H9 (cell line): ENCODE measurements around the gene OOSP4B. TPM values are rescaled to one million over a fixed set of nuclear protein-coding genes. Genes with fewer than 3 reads are reported as not detected.

Experiments
- DNase-seq: peaks from one replicate; pipeline ENCODE4 v3.0.0-alpha.2; 2017
- H2AFZ ChIP-seq: one replicate; pipeline ENCODE4 v1.6.1; 2013; ENCODE audit warnings: mild to moderate bottlenecking, low read length, control low read depth, moderate library complexity
- H2AK5ac ChIP-seq: 2 replicates; pipeline ENCODE4 v1.6.1; 2013; ENCODE audit warnings: low read length, control low read depth, mixed read lengths; ENCODE audit not compliant: insufficient read length
- H2BK120ac ChIP-seq: one replicate; pipeline ENCODE4 v1.6.1; 2013; ENCODE audit warnings: low read depth, mild to moderate bottlenecking, low read length, control low read depth, inconsistent platforms; ENCODE audit not compliant: poor library complexity, severe bottlenecking
- H2BK12ac ChIP-seq: 2 replicates; pipeline ENCODE4 v1.6.1; 2013; ENCODE audit warnings: low read length, control low read depth, mixed read lengths, low read depth; ENCODE audit not compliant: insufficient read length
- H2BK15ac ChIP-seq: 2 replicates; pipeline ENCODE4 v1.6.1; 2013; ENCODE audit warnings: low read depth, low read length, control low read depth
- H2BK20ac ChIP-seq: one replicate; pipeline ENCODE4 v1.6.1; 2013; ENCODE audit warnings: low read depth, mild to moderate bottlenecking, low read length, control low read depth, inconsistent platforms; ENCODE audit not compliant: poor library complexity, severe bottlenecking
- H2BK5ac ChIP-seq: 2 replicates; pipeline ENCODE4 v1.6.1; 2013; ENCODE audit warnings: low read length, control low read depth, mixed read lengths; ENCODE audit not compliant: insufficient read length
- H3K14ac ChIP-seq: 2 replicates; pipeline ENCODE4 v1.6.1; 2013; ENCODE audit warnings: low read length, control low read depth; ENCODE audit not compliant: insufficient read depth
- H3K18ac ChIP-seq: 2 replicates; pipeline ENCODE4 v1.6.1; 2013; ENCODE audit warnings: low read depth, mild to moderate bottlenecking, mixed read lengths, low read length, control low read depth; ENCODE audit not compliant: insufficient read length
- H3K23ac ChIP-seq: 2 replicates; pipeline ENCODE4 v1.6.1; 2013; ENCODE audit warnings: low read length, control low read depth, mixed read lengths, low read depth; ENCODE audit not compliant: insufficient read length
- H3K23me2 ChIP-seq: 2 replicates; pipeline ENCODE4 v1.6.1; 2013; ENCODE audit warnings: low read depth, mild to moderate bottlenecking, mixed read lengths, low read length, control low read depth; ENCODE audit not compliant: insufficient read length, poor library complexity, severe bottlenecking
- H3K27ac ChIP-seq: 2 replicates; pipeline ENCODE4 v1.5.1; 2013; ENCODE audit warnings: low read length, control low read depth, mixed read lengths, low read depth; ENCODE audit not compliant: insufficient read length
- H3K27me3 ChIP-seq: 2 replicates; pipeline ENCODE4 v1.6.1; 2013; ENCODE audit warnings: low read length, control low read depth, inconsistent platforms; ENCODE audit not compliant: insufficient read depth
- H3K4ac ChIP-seq: 2 replicates; pipeline ENCODE4 v1.6.1; 2013; ENCODE audit warnings: low read depth, mild to moderate bottlenecking, control low read depth, inconsistent platforms, low read length, moderate library complexity
- H3K4me1 ChIP-seq: 2 replicates; pipeline ENCODE4 v1.6.1; 2013; ENCODE audit warnings: low read length, control low read depth, inconsistent platforms; ENCODE audit not compliant: insufficient read depth
- H3K4me2 ChIP-seq: 2 replicates; pipeline ENCODE4 v1.6.1; 2013; ENCODE audit warnings: low read length, control low read depth, mixed read lengths; ENCODE audit not compliant: insufficient read length, insufficient read depth
- H3K56ac ChIP-seq: 2 replicates; pipeline ENCODE4 v1.6.1; 2013; ENCODE audit warnings: low read depth, mild to moderate bottlenecking, mixed read lengths, low read length, control low read depth; ENCODE audit not compliant: insufficient read length
- H3K79me1 ChIP-seq: 2 replicates; pipeline ENCODE4 v1.6.1; 2013; ENCODE audit warnings: low read depth, mild to moderate bottlenecking, moderate library complexity, low read length, control low read depth, inconsistent platforms; ENCODE audit not compliant: insufficient read depth, poor library complexity, severe bottlenecking
- H3K79me2 ChIP-seq: 2 replicates; pipeline ENCODE4 v1.6.1; 2013; ENCODE audit warnings: low read length, control low read depth, inconsistent platforms; ENCODE audit not compliant: insufficient read depth
- H3K9ac ChIP-seq: 2 replicates; pipeline ENCODE4 v1.6.1; 2013; ENCODE audit warnings: low read length, control low read depth, mixed read lengths; ENCODE audit not compliant: insufficient read length; ENCODE audit errors: extremely low read depth
- H3K9me3 ChIP-seq: one replicate; pipeline ENCODE4 v1.6.1; 2013; ENCODE audit warnings: low read depth, low read length, inconsistent platforms; ENCODE audit not compliant: control insufficient read depth
- H3T11ph ChIP-seq: one replicate; pipeline ENCODE4 v1.6.1; 2013; ENCODE audit warnings: mild to moderate bottlenecking, low read length, control low read depth, inconsistent platforms
- H4K20me1 ChIP-seq: one replicate; pipeline ENCODE4 v1.6.1; 2013; ENCODE audit not compliant: control insufficient read depth, insufficient read length, insufficient read depth
- H4K5ac ChIP-seq: 2 replicates; pipeline ENCODE4 v1.6.1; 2013; ENCODE audit warnings: low read depth, mild to moderate bottlenecking, mixed read lengths, low read length, control low read depth; ENCODE audit not compliant: insufficient read length
- H4K8ac ChIP-seq: replicated peaks from 2 replicates; pipeline ENCODE4 v1.6.1; 2013; ENCODE audit warnings: low read length, control low read depth, mixed read lengths, low read depth; ENCODE audit not compliant: insufficient read length
- H4K91ac ChIP-seq: 2 replicates; pipeline ENCODE4 v1.6.1; 2013; ENCODE audit warnings: low read depth, mild to moderate bottlenecking, moderate library complexity, mixed read lengths, low read length, control low read depth; ENCODE audit not compliant: insufficient read length
- H3K27ac Mint-ChIP-seq, 3 experiments: 2 replicates in 2 of 3; 3 replicates in 1 of 3; pipeline ENCODE4 v1.8.0; 2020 to 2021; ENCODE audit warnings: mixed read lengths in 3 of 3, mild to moderate bottlenecking in 1 of 3, moderate library complexity in 1 of 3
- H3K27me3 Mint-ChIP-seq: 2 replicates; pipeline ENCODE4 v1.8.0; 2021; ENCODE audit warnings: low read depth, mild to moderate bottlenecking, moderate library complexity, mixed read lengths
- H3K36me3 Mint-ChIP-seq, 3 experiments: 2 replicates in 2 of 3; 3 replicates in 1 of 3; pipeline ENCODE4 v1.8.0; 2020 to 2021; ENCODE audit warnings: low read depth in 3 of 3, mixed read lengths in 3 of 3; ENCODE audit not compliant: insufficient read depth in 1 of 3
- H3K4me1 Mint-ChIP-seq, 2 experiments: 2 replicates each; pipeline ENCODE4 v1.8.0; 2020; ENCODE audit warnings: mixed read lengths in 2 of 2
- H3K4me3 Mint-ChIP-seq, 2 experiments: 2 replicates in 1 of 2; 3 replicates in 1 of 2; pipeline ENCODE4 v1.8.0; 2020 to 2021; ENCODE audit warnings: mild to moderate bottlenecking in 2 of 2, mixed read lengths in 2 of 2, moderate library complexity in 1 of 2
- H3K9me3 Mint-ChIP-seq, 2 experiments: 2 replicates in 1 of 2; 3 replicates in 1 of 2; pipeline ENCODE4 v1.8.0; 2020; ENCODE audit warnings: mild to moderate bottlenecking in 2 of 2, mixed read lengths in 2 of 2, moderate library complexity in 1 of 2
- WGBS: extraction: QIAGEN DNeasy Blood & Tissue Kit; methylation state at CpG from one replicate; pipeline ENCODE4 v1.1.7; 2013; ENCODE audit warnings: missing lambda C conversion rate, low lambda C conversion rate, mixed read lengths; ENCODE audit not compliant: insufficient read length; ENCODE audit errors: extremely low coverage; 5-methylcytosine and 5-hydroxymethylcytosine counted together
- total RNA-seq: library from RNA; stranded (reverse); gene quantifications from 2 replicates; pipeline ENCODE4 v1.2.1, GENCODE V29; 2021
- TF ChIP-seq, protein P1 (sequence below): fragments of 200-600 bp; sonication (generic); conservative IDR thresholded peaks from 3 replicates; pipeline ENCODE4 v1.8.0; 2021; ENCODE audit warnings: antibody characterized with exemption, mild to moderate bottlenecking

OOSP4B gene
- total RNA-seq, 1 experiment from 2014 or later: not detected

DNA sequence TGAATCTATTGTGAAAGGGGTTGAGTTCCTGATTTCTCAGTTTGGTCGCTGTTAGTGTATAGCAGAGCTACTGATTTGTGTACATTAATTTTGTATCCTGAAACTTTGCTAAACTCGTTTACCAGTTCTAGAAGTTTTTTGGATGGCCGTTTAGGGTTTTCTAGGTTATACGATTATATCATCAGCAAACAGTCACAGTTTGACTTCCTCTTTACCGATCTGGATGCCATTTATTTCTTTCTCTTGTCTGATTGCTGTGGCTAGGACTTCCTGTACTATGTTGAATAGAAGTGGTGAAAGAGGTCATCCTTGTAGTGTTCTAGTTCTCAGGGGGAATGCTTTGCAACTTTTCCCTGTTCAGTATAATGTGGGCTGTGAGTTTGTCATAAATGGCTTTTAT is 24.6 kb upstream of the OOSP4B start:
- WGBS: no CpG with 5 or more reads among the region's 5 CpGs
- TF ChIP-seq, protein P1, sequence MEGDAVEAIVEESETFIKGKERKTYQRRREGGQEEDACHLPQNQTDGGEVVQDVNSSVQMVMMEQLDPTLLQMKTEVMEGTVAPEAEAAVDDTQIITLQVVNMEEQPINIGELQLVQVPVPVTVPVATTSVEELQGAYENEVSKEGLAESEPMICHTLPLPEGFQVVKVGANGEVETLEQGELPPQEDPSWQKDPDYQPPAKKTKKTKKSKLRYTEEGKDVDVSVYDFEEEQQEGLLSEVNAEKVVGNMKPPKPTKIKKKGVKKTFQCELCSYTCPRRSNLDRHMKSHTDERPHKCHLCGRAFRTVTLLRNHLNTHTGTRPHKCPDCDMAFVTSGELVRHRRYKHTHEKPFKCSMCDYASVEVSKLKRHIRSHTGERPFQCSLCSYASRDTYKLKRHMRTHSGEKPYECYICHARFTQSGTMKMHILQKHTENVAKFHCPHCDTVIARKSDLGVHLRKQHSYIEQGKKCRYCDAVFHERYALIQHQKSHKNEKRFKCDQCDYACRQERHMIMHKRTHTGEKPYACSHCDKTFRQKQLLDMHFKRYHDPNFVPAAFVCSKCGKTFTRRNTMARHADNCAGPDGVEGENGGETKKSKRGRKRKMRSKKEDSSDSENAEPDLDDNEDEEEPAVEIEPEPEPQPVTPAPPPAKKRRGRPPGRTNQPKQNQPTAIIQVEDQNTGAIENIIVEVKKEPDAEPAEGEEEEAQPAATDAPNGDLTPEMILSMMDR: no peak
- Histone ChIP-seq H2BK12ac (no peak overlapping the region), H2AFZ (no peak overlapping the region), H3T11ph (no peak overlapping the region), H3K27ac (no peak overlapping the region), H3K23ac (no peak overlapping the region), H2AK5ac (no peak overlapping the region), H3K4me2 (no peak overlapping the region), H3K18ac (no peak overlapping the region), H3K9ac (no peak overlapping the region), H2BK15ac (no peak overlapping the region), H3K14ac (no peak overlapping the region), H3K9me3 (no peaks in the 10 kb centered on the region), H4K8ac (no peak overlapping the region), H2BK5ac (no peak overlapping the region), H2BK120ac (no peak overlapping the region), H3K79me2 (no peaks in the 10 kb centered on the region), H3K56ac (no peak overlapping the region), H3K79me1 (no peaks in the 10 kb centered on the region), H4K20me1 (no peaks in the 10 kb centered on the region), H3K4me1 (no peaks in the 10 kb centered on the region), H3K27me3 (no peaks in the 10 kb centered on the region), H2BK20ac (no peak overlapping the region), H3K23me2 (no peaks in the 10 kb centered on the region), H4K91ac (no peak overlapping the region), H3K4ac (no peak overlapping the region), H4K5ac (no peak overlapping the region)
- H3K27me3 Mint-ChIP-seq: no peaks in the 10 kb centered on the region
- H3K4me1 Mint-ChIP-seq: no peaks in the 10 kb centered on the region
- H3K36me3 Mint-ChIP-seq: peaks cover 0 to 8% (median 0%) of the 10 kb centered on the region in 3 experiments; a peak in 3 of 7 replicates
- H3K9me3 Mint-ChIP-seq: peaks cover 16 to 26% of the 10 kb centered on the region in 2 experiments
- no peak overlapping the region for H3K4me3 Mint-ChIP-seq
- H3K27ac Mint-ChIP-seq: no peak overlapping the region
- DNase-seq: no peak
